GM12878 (cell line): ENCODE results near the gene LCA5.

ENCODE experiments used
- BACH1 ChIP-seq: fragments of 450-650 bp; IDR thresholded peaks from 2 replicates; pipeline ENCODE4 v1.6.1; 2017; ENCODE audit warnings: mild to moderate bottlenecking, borderline replicate concordance
- BCL3 ChIP-seq: IDR thresholded peaks from 2 replicates; pipeline ENCODE4 v1.6.1; 2011; ENCODE audit warnings: borderline replicate concordance, low read depth, mild to moderate bottlenecking, moderate library complexity, low read length; ENCODE audit not compliant: insufficient read depth, poor library complexity, severe bottlenecking
- CBFB ChIP-seq: IDR thresholded peaks from 2 replicates; pipeline ENCODE4 v1.6.1; 2016; ENCODE audit warnings: antibody characterized with exemption, low read depth
- CHD4 ChIP-seq: fragments of 200-600 bp; sonication (generic); IDR thresholded peaks from 2 replicates; pipeline ENCODE4 v1.6.1; 2016; ENCODE audit warnings: mild to moderate bottlenecking
- EZH2 ChIP-seq: IDR thresholded peaks from 2 replicates; pipeline ENCODE4 v1.6.1; 2012; ENCODE audit warnings: low read depth, mild to moderate bottlenecking, control low read depth, inconsistent platforms, low read length, borderline replicate concordance; ENCODE audit not compliant: control insufficient read depth
- JUNB ChIP-seq: IDR thresholded peaks from 2 replicates; pipeline ENCODE4 v1.6.1; 2016; ENCODE audit warnings: antibody characterized with exemption, mild to moderate bottlenecking
- POLR2AphosphoS5 ChIP-seq: IDR thresholded peaks from 2 replicates; pipeline ENCODE4 v1.6.1; 2011; ENCODE audit warnings: mild to moderate bottlenecking, low read length, inconsistent platforms
- RCOR1 ChIP-seq: conservative IDR thresholded peaks from 2 replicates; pipeline ENCODE4 v1.6.1; 2012; ENCODE audit warnings: low read depth, low read length, improper control_type of control experiment
- SIN3A ChIP-seq: IDR thresholded peaks from 2 replicates; pipeline ENCODE4 v1.6.1; 2012; ENCODE audit warnings: low read depth, low read length, improper control_type of control experiment
- TCF3 ChIP-seq: IDR thresholded peaks from 2 replicates; pipeline ENCODE4 v1.6.1; 2012; ENCODE audit warnings: low read depth, mild to moderate bottlenecking, low read length, borderline replicate concordance; ENCODE audit not compliant: insufficient read depth
- ZZZ3 ChIP-seq: IDR thresholded peaks from 2 replicates; pipeline ENCODE4 v1.6.1; 2011; ENCODE audit warnings: low read depth; ENCODE audit not compliant: control insufficient read depth, insufficient read length
- TF ChIP-seq, protein P1 (sequence below), 3 experiments: IDR thresholded peaks in 2 of 3; conservative IDR thresholded peaks in 1 of 3; 2 replicates each; pipeline ENCODE4 v1.5.1; 2011; ENCODE audit warnings: low read depth in 3 of 3, low read length in 3 of 3, mild to moderate bottlenecking in 3 of 3, control low read depth in 2 of 3, moderate library complexity in 2 of 3, inconsistent platforms in 1 of 3, mixed read lengths in 1 of 3; ENCODE audit not compliant: control insufficient read depth in 2 of 3, insufficient read depth in 1 of 3; ENCODE audit errors: extremely low read depth in 1 of 3
- TF ChIP-seq, protein P2 (sequence below): IDR thresholded peaks from 2 replicates; pipeline ENCODE4 v1.6.1; 2012; ENCODE audit warnings: mild to moderate bottlenecking, low read depth, low read length

- TF ChIP-seq SIN3A (no peak), JUNB (no peak), POLR2AphosphoS5 (no peak), EZH2 (no peak), CBFB (no peak), ZZZ3 (no peak), RCOR1 (no peak), TCF3 (no peak), CHD4 (no peak), BACH1 (no peak), BCL3 (no peak)
- TF ChIP-seq, protein P1, sequence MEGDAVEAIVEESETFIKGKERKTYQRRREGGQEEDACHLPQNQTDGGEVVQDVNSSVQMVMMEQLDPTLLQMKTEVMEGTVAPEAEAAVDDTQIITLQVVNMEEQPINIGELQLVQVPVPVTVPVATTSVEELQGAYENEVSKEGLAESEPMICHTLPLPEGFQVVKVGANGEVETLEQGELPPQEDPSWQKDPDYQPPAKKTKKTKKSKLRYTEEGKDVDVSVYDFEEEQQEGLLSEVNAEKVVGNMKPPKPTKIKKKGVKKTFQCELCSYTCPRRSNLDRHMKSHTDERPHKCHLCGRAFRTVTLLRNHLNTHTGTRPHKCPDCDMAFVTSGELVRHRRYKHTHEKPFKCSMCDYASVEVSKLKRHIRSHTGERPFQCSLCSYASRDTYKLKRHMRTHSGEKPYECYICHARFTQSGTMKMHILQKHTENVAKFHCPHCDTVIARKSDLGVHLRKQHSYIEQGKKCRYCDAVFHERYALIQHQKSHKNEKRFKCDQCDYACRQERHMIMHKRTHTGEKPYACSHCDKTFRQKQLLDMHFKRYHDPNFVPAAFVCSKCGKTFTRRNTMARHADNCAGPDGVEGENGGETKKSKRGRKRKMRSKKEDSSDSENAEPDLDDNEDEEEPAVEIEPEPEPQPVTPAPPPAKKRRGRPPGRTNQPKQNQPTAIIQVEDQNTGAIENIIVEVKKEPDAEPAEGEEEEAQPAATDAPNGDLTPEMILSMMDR (IDR thresholded peaks at IDR 0.05 in 2 of 3, conservative IDR thresholded peaks at IDR 0.05 in 1 of 3; ENCODE audit: control insufficient read depth in 2 of 3, extremely low read depth in 1 of 3, insufficient read depth in 1 of 3, low read depth in 3 of 3, low read length in 3 of 3): no peak
- TF ChIP-seq, protein P2, sequence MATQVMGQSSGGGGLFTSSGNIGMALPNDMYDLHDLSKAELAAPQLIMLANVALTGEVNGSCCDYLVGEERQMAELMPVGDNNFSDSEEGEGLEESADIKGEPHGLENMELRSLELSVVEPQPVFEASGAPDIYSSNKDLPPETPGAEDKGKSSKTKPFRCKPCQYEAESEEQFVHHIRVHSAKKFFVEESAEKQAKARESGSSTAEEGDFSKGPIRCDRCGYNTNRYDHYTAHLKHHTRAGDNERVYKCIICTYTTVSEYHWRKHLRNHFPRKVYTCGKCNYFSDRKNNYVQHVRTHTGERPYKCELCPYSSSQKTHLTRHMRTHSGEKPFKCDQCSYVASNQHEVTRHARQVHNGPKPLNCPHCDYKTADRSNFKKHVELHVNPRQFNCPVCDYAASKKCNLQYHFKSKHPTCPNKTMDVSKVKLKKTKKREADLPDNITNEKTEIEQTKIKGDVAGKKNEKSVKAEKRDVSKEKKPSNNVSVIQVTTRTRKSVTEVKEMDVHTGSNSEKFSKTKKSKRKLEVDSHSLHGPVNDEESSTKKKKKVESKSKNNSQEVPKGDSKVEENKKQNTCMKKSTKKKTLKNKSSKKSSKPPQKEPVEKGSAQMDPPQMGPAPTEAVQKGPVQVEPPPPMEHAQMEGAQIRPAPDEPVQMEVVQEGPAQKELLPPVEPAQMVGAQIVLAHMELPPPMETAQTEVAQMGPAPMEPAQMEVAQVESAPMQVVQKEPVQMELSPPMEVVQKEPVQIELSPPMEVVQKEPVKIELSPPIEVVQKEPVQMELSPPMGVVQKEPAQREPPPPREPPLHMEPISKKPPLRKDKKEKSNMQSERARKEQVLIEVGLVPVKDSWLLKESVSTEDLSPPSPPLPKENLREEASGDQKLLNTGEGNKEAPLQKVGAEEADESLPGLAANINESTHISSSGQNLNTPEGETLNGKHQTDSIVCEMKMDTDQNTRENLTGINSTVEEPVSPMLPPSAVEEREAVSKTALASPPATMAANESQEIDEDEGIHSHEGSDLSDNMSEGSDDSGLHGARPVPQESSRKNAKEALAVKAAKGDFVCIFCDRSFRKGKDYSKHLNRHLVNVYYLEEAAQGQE: no peak
These were observed 47.1 kb upstream of the LCA5 start for GRCh38 chr6:79584332-79584731.
